ENCODE measurements around the gene LNPK. TPM values are rescaled to one million over a fixed set of nuclear protein-coding genes. Genes with fewer than 3 reads are reported as not detected.

Gene LNPK
- total and polyA plus RNA-seq, 9 of the 15 experiments (the other 6 are each of a cell fraction or from before 2014, with no cell fraction given): 6.4 to 40.4 (median 21.3) TPM

DNA sequence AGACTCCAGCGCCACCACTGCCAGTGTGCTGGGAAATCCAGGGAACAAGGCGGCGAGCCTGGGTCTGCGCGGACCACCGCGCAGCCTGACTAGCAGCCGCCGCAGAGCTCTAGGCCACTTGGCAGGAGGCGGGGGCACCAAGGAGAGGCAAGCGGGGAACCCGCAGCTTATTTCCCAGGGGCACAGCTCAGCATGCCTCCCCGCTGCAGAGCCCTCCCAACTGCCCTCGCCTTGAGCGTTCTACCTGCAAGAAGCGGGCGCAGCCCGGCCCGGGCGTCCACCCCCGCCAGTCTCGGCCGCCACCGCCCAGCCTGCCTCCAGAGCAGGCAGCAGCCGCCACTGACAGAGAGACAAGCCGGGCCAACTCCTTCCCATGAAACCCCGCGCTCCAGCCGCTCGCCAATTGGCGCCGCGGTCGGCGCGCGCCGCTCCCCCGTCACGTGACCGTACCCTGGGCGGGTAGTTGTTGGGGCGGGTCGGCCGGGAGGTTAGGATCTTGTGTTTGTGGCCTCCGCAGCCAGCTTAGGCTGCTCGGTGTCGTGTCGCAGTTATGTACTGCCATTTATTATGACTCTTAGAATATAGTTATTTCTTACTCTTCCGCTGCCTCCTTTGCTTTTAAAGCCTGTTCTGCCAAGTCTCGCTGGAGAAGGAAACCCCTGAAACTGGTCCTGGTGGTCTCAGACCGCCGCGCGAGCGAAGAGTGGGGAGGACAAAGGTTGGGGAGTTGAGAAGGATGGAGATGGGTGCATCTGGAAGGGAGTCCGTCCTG is at the start of gene LNPK (continued):
- TF ChIP-seq, protein P1, sequence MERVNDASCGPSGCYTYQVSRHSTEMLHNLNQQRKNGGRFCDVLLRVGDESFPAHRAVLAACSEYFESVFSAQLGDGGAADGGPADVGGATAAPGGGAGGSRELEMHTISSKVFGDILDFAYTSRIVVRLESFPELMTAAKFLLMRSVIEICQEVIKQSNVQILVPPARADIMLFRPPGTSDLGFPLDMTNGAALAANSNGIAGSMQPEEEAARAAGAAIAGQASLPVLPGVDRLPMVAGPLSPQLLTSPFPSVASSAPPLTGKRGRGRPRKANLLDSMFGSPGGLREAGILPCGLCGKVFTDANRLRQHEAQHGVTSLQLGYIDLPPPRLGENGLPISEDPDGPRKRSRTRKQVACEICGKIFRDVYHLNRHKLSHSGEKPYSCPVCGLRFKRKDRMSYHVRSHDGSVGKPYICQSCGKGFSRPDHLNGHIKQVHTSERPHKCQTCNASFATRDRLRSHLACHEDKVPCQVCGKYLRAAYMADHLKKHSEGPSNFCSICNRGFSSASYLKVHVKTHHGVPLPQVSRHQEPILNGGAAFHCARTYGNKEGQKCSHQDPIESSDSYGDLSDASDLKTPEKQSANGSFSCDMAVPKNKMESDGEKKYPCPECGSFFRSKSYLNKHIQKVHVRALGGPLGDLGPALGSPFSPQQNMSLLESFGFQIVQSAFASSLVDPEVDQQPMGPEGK (CRISPR knock-in tag; IDR thresholded peaks at IDR 0.05; ENCODE audit: borderline replicate concordance): no peak
- TF ChIP-seq SIRT6 (IDR thresholded peaks at IDR 0.05; ENCODE audit: low read depth, low read length) (no peak), ZSCAN29 (IDR thresholded peaks at IDR 0.05) (no peak), PHTF2 (CRISPR knock-in tag; IDR thresholded peaks at IDR 0.05) (no peak), LEF1 (IDR thresholded peaks at IDR 0.05) (no peak), CSDE1 (IDR thresholded peaks at IDR 0.05) (peak in 1 of 2 experiments; percentile 64; a peak in 2 of 4 replicates), NFIX (CRISPR knock-in tag; IDR thresholded peaks at IDR 0.05; ENCODE audit: low read depth) (no peak), ZNF75A (CRISPR knock-in tag; IDR thresholded peaks at IDR 0.05) (peak; percentile 5; the same call in 1 of the 2 replicates), CBFB (CRISPR knock-in tag; IDR thresholded peaks at IDR 0.05) (no peak), ZNF217 (CRISPR knock-in tag; IDR thresholded peaks at IDR 0.05) (no peak), ELF4 (CRISPR knock-in tag; IDR thresholded peaks at IDR 0.05) (no peak), NR2F6 (CRISPR knock-in tag; IDR thresholded peaks at IDR 0.05) (no peak), ZKSCAN8 (CRISPR knock-in tag; IDR thresholded peaks at IDR 0.05) (no peak), ZNF24 (IDR thresholded peaks at IDR 0.05) (no peak), HDGF (IDR thresholded peaks at IDR 0.05) (no peak), CBFA2T3 (IDR thresholded peaks at IDR 0.05) (no peak; the same call in 1 of the 2 replicates), SMARCB1 (IDR thresholded peaks at IDR 0.05; ENCODE audit: insufficient read length, low read depth) (no peak), NFATC3 (IDR thresholded peaks at IDR 0.05) (no peak)
- TF ChIP-seq, protein P2, sequence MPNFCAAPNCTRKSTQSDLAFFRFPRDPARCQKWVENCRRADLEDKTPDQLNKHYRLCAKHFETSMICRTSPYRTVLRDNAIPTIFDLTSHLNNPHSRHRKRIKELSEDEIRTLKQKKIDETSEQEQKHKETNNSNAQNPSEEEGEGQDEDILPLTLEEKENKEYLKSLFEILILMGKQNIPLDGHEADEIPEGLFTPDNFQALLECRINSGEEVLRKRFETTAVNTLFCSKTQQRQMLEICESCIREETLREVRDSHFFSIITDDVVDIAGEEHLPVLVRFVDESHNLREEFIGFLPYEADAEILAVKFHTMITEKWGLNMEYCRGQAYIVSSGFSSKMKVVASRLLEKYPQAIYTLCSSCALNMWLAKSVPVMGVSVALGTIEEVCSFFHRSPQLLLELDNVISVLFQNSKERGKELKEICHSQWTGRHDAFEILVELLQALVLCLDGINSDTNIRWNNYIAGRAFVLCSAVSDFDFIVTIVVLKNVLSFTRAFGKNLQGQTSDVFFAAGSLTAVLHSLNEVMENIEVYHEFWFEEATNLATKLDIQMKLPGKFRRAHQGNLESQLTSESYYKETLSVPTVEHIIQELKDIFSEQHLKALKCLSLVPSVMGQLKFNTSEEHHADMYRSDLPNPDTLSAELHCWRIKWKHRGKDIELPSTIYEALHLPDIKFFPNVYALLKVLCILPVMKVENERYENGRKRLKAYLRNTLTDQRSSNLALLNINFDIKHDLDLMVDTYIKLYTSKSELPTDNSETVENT (CRISPR knock-in tag; IDR thresholded peaks at IDR 0.05): peak; percentile 89
- TF ChIP-seq, protein P3, sequence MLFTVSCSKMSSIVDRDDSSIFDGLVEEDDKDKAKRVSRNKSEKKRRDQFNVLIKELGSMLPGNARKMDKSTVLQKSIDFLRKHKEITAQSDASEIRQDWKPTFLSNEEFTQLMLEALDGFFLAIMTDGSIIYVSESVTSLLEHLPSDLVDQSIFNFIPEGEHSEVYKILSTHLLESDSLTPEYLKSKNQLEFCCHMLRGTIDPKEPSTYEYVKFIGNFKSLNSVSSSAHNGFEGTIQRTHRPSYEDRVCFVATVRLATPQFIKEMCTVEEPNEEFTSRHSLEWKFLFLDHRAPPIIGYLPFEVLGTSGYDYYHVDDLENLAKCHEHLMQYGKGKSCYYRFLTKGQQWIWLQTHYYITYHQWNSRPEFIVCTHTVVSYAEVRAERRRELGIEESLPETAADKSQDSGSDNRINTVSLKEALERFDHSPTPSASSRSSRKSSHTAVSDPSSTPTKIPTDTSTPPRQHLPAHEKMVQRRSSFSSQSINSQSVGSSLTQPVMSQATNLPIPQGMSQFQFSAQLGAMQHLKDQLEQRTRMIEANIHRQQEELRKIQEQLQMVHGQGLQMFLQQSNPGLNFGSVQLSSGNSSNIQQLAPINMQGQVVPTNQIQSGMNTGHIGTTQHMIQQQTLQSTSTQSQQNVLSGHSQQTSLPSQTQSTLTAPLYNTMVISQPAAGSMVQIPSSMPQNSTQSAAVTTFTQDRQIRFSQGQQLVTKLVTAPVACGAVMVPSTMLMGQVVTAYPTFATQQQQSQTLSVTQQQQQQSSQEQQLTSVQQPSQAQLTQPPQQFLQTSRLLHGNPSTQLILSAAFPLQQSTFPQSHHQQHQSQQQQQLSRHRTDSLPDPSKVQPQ (CRISPR knock-in tag; IDR thresholded peaks at IDR 0.05; ENCODE audit: borderline replicate concordance): no peak
- TF ChIP-seq, protein P4, sequence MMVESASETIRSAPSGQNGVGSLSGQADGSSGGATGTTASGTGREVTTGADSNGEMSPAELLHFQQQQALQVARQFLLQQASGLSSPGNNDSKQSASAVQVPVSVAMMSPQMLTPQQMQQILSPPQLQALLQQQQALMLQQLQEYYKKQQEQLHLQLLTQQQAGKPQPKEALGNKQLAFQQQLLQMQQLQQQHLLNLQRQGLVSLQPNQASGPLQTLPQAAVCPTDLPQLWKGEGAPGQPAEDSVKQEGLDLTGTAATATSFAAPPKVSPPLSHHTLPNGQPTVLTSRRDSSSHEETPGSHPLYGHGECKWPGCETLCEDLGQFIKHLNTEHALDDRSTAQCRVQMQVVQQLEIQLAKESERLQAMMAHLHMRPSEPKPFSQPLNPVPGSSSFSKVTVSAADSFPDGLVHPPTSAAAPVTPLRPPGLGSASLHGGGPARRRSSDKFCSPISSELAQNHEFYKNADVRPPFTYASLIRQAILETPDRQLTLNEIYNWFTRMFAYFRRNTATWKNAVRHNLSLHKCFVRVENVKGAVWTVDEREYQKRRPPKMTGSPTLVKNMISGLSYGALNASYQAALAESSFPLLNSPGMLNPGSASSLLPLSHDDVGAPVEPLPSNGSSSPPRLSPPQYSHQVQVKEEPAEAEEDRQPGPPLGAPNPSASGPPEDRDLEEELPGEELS (CRISPR knock-in tag; IDR thresholded peaks at IDR 0.05; ENCODE audit: borderline replicate concordance): no peak

Data from K562 (cell line).